ENCODE data around the gene HMG20B. TPM values are rescaled to one million over a fixed set of nuclear protein-coding genes. Genes with fewer than 3 reads are reported as not detected.

HMG20B gene
- total RNA-seq, 3 donors from 2014 or later, result 79.9 to 81.9 (median 81.4) TPM

DNA sequence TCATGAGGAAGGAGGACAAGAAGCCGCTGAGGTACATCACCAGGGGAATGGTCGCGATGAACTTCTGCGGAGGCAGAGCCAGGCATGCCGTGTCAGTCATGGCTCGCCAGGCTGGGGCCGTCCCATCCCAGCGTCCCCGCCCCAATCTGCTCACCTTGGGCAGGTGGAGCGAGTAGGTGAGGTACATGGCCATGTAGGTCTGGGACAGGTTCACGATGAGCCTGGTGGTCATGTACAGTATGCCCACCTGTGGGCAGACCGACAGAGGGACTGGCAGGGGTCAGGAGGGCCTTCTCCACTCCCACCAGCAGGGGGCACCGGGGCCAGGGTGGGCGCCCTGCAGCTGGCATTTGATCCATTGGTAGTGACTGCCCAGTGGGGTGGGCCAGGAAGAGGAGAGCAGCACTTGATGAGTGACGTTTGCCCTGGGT is 25.4 kb upstream of the HMG20B start:
- peak in 1 of 3 donors; percentile 52 for DNase-seq
- no peak for ATAC-seq
- H3K9me3 ChIP-seq, result no peaks in the 10 kb centered on the region
- TF ChIP-seq, protein P1, sequence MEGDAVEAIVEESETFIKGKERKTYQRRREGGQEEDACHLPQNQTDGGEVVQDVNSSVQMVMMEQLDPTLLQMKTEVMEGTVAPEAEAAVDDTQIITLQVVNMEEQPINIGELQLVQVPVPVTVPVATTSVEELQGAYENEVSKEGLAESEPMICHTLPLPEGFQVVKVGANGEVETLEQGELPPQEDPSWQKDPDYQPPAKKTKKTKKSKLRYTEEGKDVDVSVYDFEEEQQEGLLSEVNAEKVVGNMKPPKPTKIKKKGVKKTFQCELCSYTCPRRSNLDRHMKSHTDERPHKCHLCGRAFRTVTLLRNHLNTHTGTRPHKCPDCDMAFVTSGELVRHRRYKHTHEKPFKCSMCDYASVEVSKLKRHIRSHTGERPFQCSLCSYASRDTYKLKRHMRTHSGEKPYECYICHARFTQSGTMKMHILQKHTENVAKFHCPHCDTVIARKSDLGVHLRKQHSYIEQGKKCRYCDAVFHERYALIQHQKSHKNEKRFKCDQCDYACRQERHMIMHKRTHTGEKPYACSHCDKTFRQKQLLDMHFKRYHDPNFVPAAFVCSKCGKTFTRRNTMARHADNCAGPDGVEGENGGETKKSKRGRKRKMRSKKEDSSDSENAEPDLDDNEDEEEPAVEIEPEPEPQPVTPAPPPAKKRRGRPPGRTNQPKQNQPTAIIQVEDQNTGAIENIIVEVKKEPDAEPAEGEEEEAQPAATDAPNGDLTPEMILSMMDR (IDR thresholded peaks at IDR 0.05), result peak; percentile 19
- H3K4me1 ChIP-seq (ENCODE audit: low read depth), result no peaks in the 10 kb centered on the region
- intact Hi-C loops (cut with DNase I, micrococcal nuclease), result loop anchor here in 1 of 2 donors (10.0 kb wide), 1 partner anchor 67 kb away; no protein-coding TSS in a partner anchor
- no peaks in the 10 kb centered on the region for H3K36me3 ChIP-seq (ENCODE audit: low read depth)
- H3K4me3 ChIP-seq, result no peak overlapping the region

DNA sequence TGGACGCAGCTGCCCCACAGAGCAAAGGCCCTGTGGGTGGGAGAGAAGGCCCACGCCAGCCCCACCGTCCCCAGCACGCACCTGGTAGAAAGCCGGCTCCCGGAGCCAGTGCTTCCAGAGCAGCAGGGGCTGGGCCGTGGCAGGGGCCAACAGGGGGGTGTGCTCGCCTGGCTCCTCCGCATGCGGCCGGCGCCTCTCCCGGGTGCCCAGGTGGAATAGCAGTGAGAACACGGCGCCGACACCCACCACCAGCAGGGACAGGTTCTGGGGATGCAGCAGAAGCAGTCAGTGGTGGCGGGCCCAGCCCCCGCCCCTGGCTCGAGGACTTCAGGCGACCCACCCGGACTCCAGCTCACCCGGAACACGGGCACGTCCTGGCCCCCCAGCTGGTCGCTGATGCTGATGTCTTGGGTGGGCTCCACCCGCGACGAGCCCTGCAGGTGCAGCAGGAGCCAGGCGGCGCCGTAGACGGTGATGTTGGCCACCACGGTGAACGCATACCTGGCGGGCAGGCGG is 24.9 kb upstream of the HMG20B start:
- intact Hi-C loops (cut with DNase I, micrococcal nuclease), result loop anchor here in 1 of 2 donors (10.0 kb wide), 1 partner anchor 67 kb away; no protein-coding TSS in a partner anchor
- Histone ChIP-seq H3K4me1 (ENCODE audit: low read depth) (no peaks in the 10 kb centered on the region), H3K4me3 (no peak overlapping the region), H3K9me3 (no peaks in the 10 kb centered on the region), H3K36me3 (ENCODE audit: low read depth) (no peaks in the 10 kb centered on the region)
- DNase-seq, result peak in 1 of 3 donors; percentile 61
- ATAC-seq, result no peak
- TF ChIP-seq, protein P1 (IDR thresholded peaks at IDR 0.05), result no peak

DNA sequence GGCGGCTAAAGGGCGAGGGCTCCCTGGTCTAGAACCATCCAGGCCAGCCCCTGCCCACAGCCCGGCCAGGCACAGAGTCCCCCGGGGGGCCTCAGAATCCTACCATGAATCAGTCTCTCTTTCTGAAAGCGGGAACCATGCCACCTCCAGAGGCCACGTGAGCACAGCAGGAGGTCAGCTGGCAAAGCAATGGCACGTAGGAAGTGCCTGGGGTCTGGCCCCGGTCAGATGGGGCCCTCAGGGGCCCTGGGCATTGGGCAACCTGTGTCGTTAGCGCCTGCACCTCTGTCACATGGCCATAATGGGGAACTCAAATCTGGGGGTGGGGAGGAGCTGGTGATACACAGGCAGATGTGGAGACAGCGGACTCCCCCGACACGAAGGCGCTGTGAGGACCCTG is 24.1 kb upstream of the HMG20B start:
- intact Hi-C loops (cut with DNase I, micrococcal nuclease), result loop anchor here in 1 of 2 donors (10.0 kb wide), 1 partner anchor 66 kb away; no protein-coding TSS in a partner anchor
- ATAC-seq, result no peak
- Histone ChIP-seq H3K4me1 (ENCODE audit: low read depth) (no peaks in the 10 kb centered on the region), H3K4me3 (no peak overlapping the region), H3K36me3 (ENCODE audit: low read depth) (no peaks in the 10 kb centered on the region), H3K9me3 (no peaks in the 10 kb centered on the region)
- DNase-seq, result peak in 1 of 3 donors; percentile 37
- TF ChIP-seq, protein P1 (IDR thresholded peaks at IDR 0.05), result no peak

DNA sequence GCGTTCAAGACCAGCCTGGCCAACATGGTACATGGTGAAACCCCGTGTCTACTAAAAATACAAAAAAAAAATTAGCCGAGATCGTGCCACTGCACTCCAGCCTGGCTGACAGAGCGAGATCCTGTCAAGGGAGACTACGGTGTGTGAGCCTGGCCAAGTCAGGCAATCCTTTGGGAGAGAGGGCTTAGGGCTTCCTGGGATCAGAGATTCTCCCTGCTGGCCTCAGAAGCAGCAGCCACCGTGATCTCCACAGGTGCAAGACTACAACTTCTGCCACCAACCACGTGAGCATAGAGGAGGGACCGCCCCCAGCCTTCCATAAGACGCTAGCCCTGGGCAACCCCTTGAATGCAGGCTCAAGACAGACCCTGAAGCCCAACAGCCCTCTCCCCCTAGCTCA is 22.9 kb upstream of the HMG20B start:
- peak in 1 of 3 donors; percentile 18 for DNase-seq
- intact Hi-C loops (cut with DNase I, micrococcal nuclease), result loop anchor here in 1 of 2 donors (10.0 kb wide), 1 partner anchor 65 kb away; no protein-coding TSS in a partner anchor
- H3K4me1 ChIP-seq (ENCODE audit: low read depth), result peaks cover 4% of the 10 kb centered on the region
- no peaks in the 10 kb centered on the region for H3K9me3 ChIP-seq
- H3K36me3 ChIP-seq (ENCODE audit: low read depth), result no peaks in the 10 kb centered on the region
- ATAC-seq, result no peak
- TF ChIP-seq, protein P1 (IDR thresholded peaks at IDR 0.05), result no peak
- no peak overlapping the region for H3K4me3 ChIP-seq

DNA sequence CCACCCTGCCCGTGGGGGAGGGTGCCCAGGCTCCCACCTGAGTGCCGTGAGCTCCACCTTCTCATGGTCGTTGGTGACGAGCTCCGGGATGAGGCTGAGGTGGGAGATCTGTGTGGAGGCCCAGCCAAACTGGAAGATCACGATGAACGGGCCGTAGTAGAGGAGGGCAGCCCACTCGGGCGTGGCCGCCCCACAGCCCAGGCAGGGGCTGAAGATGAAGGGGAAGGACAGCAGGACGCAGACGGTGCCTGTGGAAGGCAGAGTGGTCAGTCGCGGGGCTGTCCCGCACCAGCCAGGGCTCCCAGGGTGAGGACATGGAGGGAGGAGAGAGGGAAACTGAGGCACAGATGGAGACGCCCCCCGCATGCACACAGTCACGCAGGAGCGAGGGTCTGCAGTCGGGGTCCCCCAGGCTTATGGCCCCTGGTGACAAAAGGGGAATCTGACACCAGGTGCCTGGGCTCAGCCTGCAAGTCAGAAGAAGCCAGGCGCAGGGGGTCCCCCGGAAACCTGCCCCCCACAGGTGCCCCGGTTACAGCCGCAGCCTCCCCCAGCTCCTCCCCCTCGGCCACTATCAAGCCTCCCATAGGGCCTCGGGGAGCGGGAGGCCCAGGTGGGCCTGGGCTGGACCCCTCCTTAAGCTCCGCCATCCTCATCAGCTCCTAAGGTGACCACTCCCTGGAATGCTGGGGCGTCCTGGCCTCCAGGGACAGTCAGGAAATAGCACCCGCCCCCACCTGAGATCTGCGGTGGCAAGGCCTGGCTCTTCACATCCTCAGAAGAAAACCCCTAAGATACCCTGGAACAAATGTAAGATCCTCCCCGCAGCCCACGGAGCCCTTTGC is 21.6 kb upstream of the HMG20B start:
- no peak overlapping the region for H3K4me3 ChIP-seq
- intact Hi-C loops (cut with DNase I, micrococcal nuclease), result no loop called here
- ATAC-seq, result no peak
- DNase-seq, result peak in 1 of 3 donors; percentile 48
- peaks cover 12% of the 10 kb centered on the region for H3K4me1 ChIP-seq (ENCODE audit: low read depth)
- TF ChIP-seq, protein P1 (IDR thresholded peaks at IDR 0.05), result no peak
- no peaks in the 10 kb centered on the region for H3K36me3 ChIP-seq (ENCODE audit: low read depth)
- no peaks in the 10 kb centered on the region for H3K9me3 ChIP-seq
